Measurements from ENCODE around the gene THAP3.

DNA sequence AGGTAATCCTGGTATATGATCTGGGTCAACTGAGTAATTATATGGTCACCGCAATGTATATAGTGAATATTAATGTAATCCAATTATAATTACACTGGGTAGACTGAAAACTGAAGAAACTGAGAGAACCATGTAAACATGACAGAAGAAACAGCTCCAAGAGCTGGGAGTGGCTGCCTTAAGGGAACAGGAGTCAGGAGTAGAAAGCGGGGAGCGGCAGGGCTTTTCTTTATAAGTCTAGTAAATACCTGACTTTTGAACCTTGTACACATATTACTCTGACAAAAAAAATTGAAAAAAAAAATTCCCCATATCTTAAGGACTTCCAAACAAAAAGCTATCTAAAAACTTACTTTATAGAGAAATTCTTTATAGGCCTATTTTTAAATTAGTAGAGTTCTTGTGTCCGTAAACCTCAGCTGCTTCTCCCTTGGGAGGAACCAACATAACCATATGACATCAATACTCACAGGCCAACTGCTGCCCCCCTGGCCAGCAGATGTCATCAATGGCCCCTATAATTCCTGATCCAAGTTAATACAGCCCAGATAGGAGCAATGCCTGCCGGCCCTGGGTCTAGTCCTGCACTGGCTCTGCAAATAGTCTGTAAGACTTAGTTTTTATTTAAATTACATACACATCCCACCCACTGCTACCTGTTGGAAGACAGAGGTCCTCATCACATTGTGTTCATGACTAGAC is 33.8 kb downstream of the THAP3 start:
- TF ChIP-seq CTCF (conservative IDR thresholded peaks at IDR 0.05 in 1 of 2, IDR thresholded peaks at IDR 0.05 in 1 of 2; ENCODE audit: low read depth in 1 of 2, low read length in 2 of 2) (no peak), EZH2 (IDR thresholded peaks at IDR 0.05; ENCODE audit: low read length, missing control alignments) (no peak)
